Measurements from ENCODE around the gene WDR76. TPM values are rescaled to one million over a fixed set of nuclear protein-coding genes. Genes with fewer than 3 reads are reported as not detected.
"Not testable (repeated sequence)": the region's sequence is repeated elsewhere in the genome, so short reads cannot be mapped to it uniquely, and the experiment has no call there.

Gene WDR76
- total and polyA plus RNA-seq, 12 donors, result 0.74 to 8.2 (median 2.0) TPM

- H3K4me3 ChIP-seq, result no peak overlapping the region
- no peak for DNase-seq
- no peaks in the 10 kb centered on the region for H3K27me3 ChIP-seq
- intact Hi-C loops (cut with DNase I), result no loop called here
- WGBS, 4 donors, result 89 to 93% (median 90%) methylated on average over 16 of the region's 16 CpGs
- peaks cover 17 to 49% of the 10 kb centered on the region in 2 donors for H3K4me1 ChIP-seq (replicated peaks in 1 of 2)
- no peak for TF ChIP-seq CTCF (IDR thresholded peaks at IDR 0.05)
- TF ChIP-seq POLR2A (IDR thresholded peaks at IDR 0.05), result no peak
- peaks cover 0 to 75% of the 10 kb centered on the region in 2 donors for H3K36me3 ChIP-seq (replicated peaks in 1 of 2)
- no peaks in the 10 kb centered on the region for H3K9me3 ChIP-seq (replicated peaks in 1 of 3)
- H3K27ac ChIP-seq, result peak overlapping the region in 4 of 5 donors; percentile 57 to 98 (median 88)
These were observed 27.4 kb upstream of the WDR76 start for GRCh38 chr15:43799209-43799944.

GRCh38 chr15:43799945-43800285 is 26.9 kb upstream of the WDR76 start, which contains the start of gene SERINC4:
Gene SERINC4 (minus strand): TSS chr15:43800220. CDS start chr15:43799986, 234 bp downstream.
- peak within 1 kb of the TSS; percentile 55 to 85 (median 71) for H3K4me3 ChIP-seq
- H3K9me3 ChIP-seq (replicated peaks in 1 of 3), result no peaks in the 10 kb centered on the region
- intact Hi-C loops (cut with DNase I), result no loop called here
- H3K36me3 ChIP-seq (replicated peaks in 1 of 2), result peaks cover 0 to 76% of the 10 kb centered on the region in 2 donors
- peak in 1 of 7 donors; percentile 38 for DNase-seq
- H3K27ac ChIP-seq, result peak within 1 kb of the TSS; percentile 57 to 98 (median 82)
- TF ChIP-seq CTCF (IDR thresholded peaks at IDR 0.05) (no peak), POLR2A (IDR thresholded peaks at IDR 0.05) (no peak)
- WGBS, 4 donors, result 94 to 100% (median 95%) methylated on average over 4 to 8 of the region's 8 CpGs
- peaks cover 12 to 44% of the 10 kb centered on the region in 2 donors for H3K4me1 ChIP-seq (replicated peaks in 1 of 2)
- no peaks in the 10 kb centered on the region for H3K27me3 ChIP-seq

GRCh38 chr15:43800286-43801141 is 26.3 kb upstream of the WDR76 start, which contains the start of gene HYPK:
Gene HYPK (plus strand): TSS chr15:43800599. CDS start chr15:43800623, 24 bp downstream.
- Histone ChIP-seq H3K4me3 (peak within 1 kb of the TSS; percentile 55 to 85 (median 71)), H3K27ac (peak within 1 kb of the TSS; percentile 57 to 98 (median 82)), H3K4me1 (replicated peaks in 1 of 2) (peaks cover 10 to 38% of the 10 kb centered on the region in 2 donors), H3K36me3 (replicated peaks in 1 of 2) (peaks cover 0 to 76% of the 10 kb centered on the region in 2 donors), H3K27me3 (no peaks in the 10 kb centered on the region), H3K9me3 (replicated peaks in 1 of 3) (no peaks in the 10 kb centered on the region)
- intact Hi-C loops (cut with DNase I), result no loop called here
- DNase-seq, result peak; percentile 93 to 97 (median 95)
- WGBS, 4 donors, result 8 to 18% (median 8%) methylated on average over 21 to 44 of the region's 44 CpGs
- TF ChIP-seq CTCF (IDR thresholded peaks at IDR 0.05) (no peak), POLR2A (IDR thresholded peaks at IDR 0.05) (peak; percentile 4 to 79)

GRCh38 chr15:43802676-43803075 is 24.1 kb upstream of the WDR76 start:
- H3K27me3 ChIP-seq; H3K9me3 ChIP-seq (replicated peaks in 1 of 3); H3K4me3 ChIP-seq; H3K27ac ChIP-seq; DNase-seq; intact Hi-C loops (cut with DNase I): not testable (repeated sequence)
- Histone ChIP-seq H3K4me1 (replicated peaks in 1 of 2) (peaks cover 10 to 23% of the 10 kb centered on the region in 2 donors), H3K36me3 (replicated peaks in 1 of 2) (peaks cover 0 to 77% of the 10 kb centered on the region in 2 donors)
- 95 to 99% (median 98%) methylated on average over 7 of the region's 7 CpGs for WGBS, 4 donors

All from adrenal gland (tissue), 12 donors.